H9 (cell line): Measurements from ENCODE around the gene PTAR1. TPM values are rescaled to one million over a fixed set of nuclear protein-coding genes. Genes with fewer than 3 reads are reported as not detected.

Experiments
- DNase-seq: peaks from one replicate; pipeline ENCODE4 v3.0.0-alpha.2; 2017
- H2AFZ ChIP-seq: one replicate; pipeline ENCODE4 v1.6.1; 2013; ENCODE audit warnings: mild to moderate bottlenecking, low read length, control low read depth, moderate library complexity
- H2AK5ac ChIP-seq: 2 replicates; pipeline ENCODE4 v1.6.1; 2013; ENCODE audit warnings: low read length, control low read depth, mixed read lengths; ENCODE audit not compliant: insufficient read length
- H2BK120ac ChIP-seq: one replicate; pipeline ENCODE4 v1.6.1; 2013; ENCODE audit warnings: low read depth, mild to moderate bottlenecking, low read length, control low read depth, inconsistent platforms; ENCODE audit not compliant: poor library complexity, severe bottlenecking
- H2BK12ac ChIP-seq: 2 replicates; pipeline ENCODE4 v1.6.1; 2013; ENCODE audit warnings: low read length, control low read depth, mixed read lengths, low read depth; ENCODE audit not compliant: insufficient read length
- H2BK15ac ChIP-seq: 2 replicates; pipeline ENCODE4 v1.6.1; 2013; ENCODE audit warnings: low read depth, low read length, control low read depth
- H2BK20ac ChIP-seq: one replicate; pipeline ENCODE4 v1.6.1; 2013; ENCODE audit warnings: low read depth, mild to moderate bottlenecking, low read length, control low read depth, inconsistent platforms; ENCODE audit not compliant: poor library complexity, severe bottlenecking
- H2BK5ac ChIP-seq: 2 replicates; pipeline ENCODE4 v1.6.1; 2013; ENCODE audit warnings: low read length, control low read depth, mixed read lengths; ENCODE audit not compliant: insufficient read length
- H3K14ac ChIP-seq: 2 replicates; pipeline ENCODE4 v1.6.1; 2013; ENCODE audit warnings: low read length, control low read depth; ENCODE audit not compliant: insufficient read depth
- H3K18ac ChIP-seq: 2 replicates; pipeline ENCODE4 v1.6.1; 2013; ENCODE audit warnings: low read depth, mild to moderate bottlenecking, mixed read lengths, low read length, control low read depth; ENCODE audit not compliant: insufficient read length
- H3K23ac ChIP-seq: 2 replicates; pipeline ENCODE4 v1.6.1; 2013; ENCODE audit warnings: low read length, control low read depth, mixed read lengths, low read depth; ENCODE audit not compliant: insufficient read length
- H3K23me2 ChIP-seq: 2 replicates; pipeline ENCODE4 v1.6.1; 2013; ENCODE audit warnings: low read depth, mild to moderate bottlenecking, mixed read lengths, low read length, control low read depth; ENCODE audit not compliant: insufficient read length, poor library complexity, severe bottlenecking
- H3K27ac ChIP-seq: 2 replicates; pipeline ENCODE4 v1.5.1; 2013; ENCODE audit warnings: low read length, control low read depth, mixed read lengths, low read depth; ENCODE audit not compliant: insufficient read length
- H3K27me3 ChIP-seq: 2 replicates; pipeline ENCODE4 v1.6.1; 2013; ENCODE audit warnings: low read length, control low read depth, inconsistent platforms; ENCODE audit not compliant: insufficient read depth
- H3K4ac ChIP-seq: 2 replicates; pipeline ENCODE4 v1.6.1; 2013; ENCODE audit warnings: low read depth, mild to moderate bottlenecking, control low read depth, inconsistent platforms, low read length, moderate library complexity
- H3K4me1 ChIP-seq: 2 replicates; pipeline ENCODE4 v1.6.1; 2013; ENCODE audit warnings: low read length, control low read depth, inconsistent platforms; ENCODE audit not compliant: insufficient read depth
- H3K4me2 ChIP-seq: 2 replicates; pipeline ENCODE4 v1.6.1; 2013; ENCODE audit warnings: low read length, control low read depth, mixed read lengths; ENCODE audit not compliant: insufficient read length, insufficient read depth
- H3K56ac ChIP-seq: 2 replicates; pipeline ENCODE4 v1.6.1; 2013; ENCODE audit warnings: low read depth, mild to moderate bottlenecking, mixed read lengths, low read length, control low read depth; ENCODE audit not compliant: insufficient read length
- H3K79me1 ChIP-seq: 2 replicates; pipeline ENCODE4 v1.6.1; 2013; ENCODE audit warnings: low read depth, mild to moderate bottlenecking, moderate library complexity, low read length, control low read depth, inconsistent platforms; ENCODE audit not compliant: insufficient read depth, poor library complexity, severe bottlenecking
- H3K79me2 ChIP-seq: 2 replicates; pipeline ENCODE4 v1.6.1; 2013; ENCODE audit warnings: low read length, control low read depth, inconsistent platforms; ENCODE audit not compliant: insufficient read depth
- H3K9ac ChIP-seq: 2 replicates; pipeline ENCODE4 v1.6.1; 2013; ENCODE audit warnings: low read length, control low read depth, mixed read lengths; ENCODE audit not compliant: insufficient read length; ENCODE audit errors: extremely low read depth
- H3K9me3 ChIP-seq: one replicate; pipeline ENCODE4 v1.6.1; 2013; ENCODE audit warnings: low read depth, low read length, inconsistent platforms; ENCODE audit not compliant: control insufficient read depth
- H3T11ph ChIP-seq: one replicate; pipeline ENCODE4 v1.6.1; 2013; ENCODE audit warnings: mild to moderate bottlenecking, low read length, control low read depth, inconsistent platforms
- H4K20me1 ChIP-seq: one replicate; pipeline ENCODE4 v1.6.1; 2013; ENCODE audit not compliant: control insufficient read depth, insufficient read length, insufficient read depth
- H4K5ac ChIP-seq: 2 replicates; pipeline ENCODE4 v1.6.1; 2013; ENCODE audit warnings: low read depth, mild to moderate bottlenecking, mixed read lengths, low read length, control low read depth; ENCODE audit not compliant: insufficient read length
- H4K8ac ChIP-seq: replicated peaks from 2 replicates; pipeline ENCODE4 v1.6.1; 2013; ENCODE audit warnings: low read length, control low read depth, mixed read lengths, low read depth; ENCODE audit not compliant: insufficient read length
- H4K91ac ChIP-seq: 2 replicates; pipeline ENCODE4 v1.6.1; 2013; ENCODE audit warnings: low read depth, mild to moderate bottlenecking, moderate library complexity, mixed read lengths, low read length, control low read depth; ENCODE audit not compliant: insufficient read length
- H3K27ac Mint-ChIP-seq, 3 experiments: 2 replicates in 2 of 3; 3 replicates in 1 of 3; pipeline ENCODE4 v1.8.0; 2020 to 2021; ENCODE audit warnings: mixed read lengths in 3 of 3, mild to moderate bottlenecking in 1 of 3, moderate library complexity in 1 of 3
- H3K27me3 Mint-ChIP-seq: 2 replicates; pipeline ENCODE4 v1.8.0; 2021; ENCODE audit warnings: low read depth, mild to moderate bottlenecking, moderate library complexity, mixed read lengths
- H3K36me3 Mint-ChIP-seq, 3 experiments: 2 replicates in 2 of 3; 3 replicates in 1 of 3; pipeline ENCODE4 v1.8.0; 2020 to 2021; ENCODE audit warnings: low read depth in 3 of 3, mixed read lengths in 3 of 3; ENCODE audit not compliant: insufficient read depth in 1 of 3
- H3K4me1 Mint-ChIP-seq, 2 experiments: 2 replicates each; pipeline ENCODE4 v1.8.0; 2020; ENCODE audit warnings: mixed read lengths in 2 of 2
- H3K4me3 Mint-ChIP-seq, 2 experiments: 2 replicates in 1 of 2; 3 replicates in 1 of 2; pipeline ENCODE4 v1.8.0; 2020 to 2021; ENCODE audit warnings: mild to moderate bottlenecking in 2 of 2, mixed read lengths in 2 of 2, moderate library complexity in 1 of 2
- H3K9me3 Mint-ChIP-seq, 2 experiments: 2 replicates in 1 of 2; 3 replicates in 1 of 2; pipeline ENCODE4 v1.8.0; 2020; ENCODE audit warnings: mild to moderate bottlenecking in 2 of 2, mixed read lengths in 2 of 2, moderate library complexity in 1 of 2
- CTCF ChIP-seq: fragments of 200-600 bp; sonication (generic); conservative IDR thresholded peaks from 3 replicates; pipeline ENCODE4 v1.8.0; 2021; ENCODE audit warnings: antibody characterized with exemption, mild to moderate bottlenecking
- WGBS: extraction: QIAGEN DNeasy Blood & Tissue Kit; methylation state at CpG from one replicate; pipeline ENCODE4 v1.1.7; 2013; ENCODE audit warnings: missing lambda C conversion rate, low lambda C conversion rate, mixed read lengths; ENCODE audit not compliant: insufficient read length; ENCODE audit errors: extremely low coverage; 5-methylcytosine and 5-hydroxymethylcytosine counted together
- total RNA-seq: library from RNA; stranded (reverse); gene quantifications from 2 replicates; pipeline ENCODE4 v1.2.1, GENCODE V29; 2021

The PTAR1 gene
- total RNA-seq, 1 experiment from 2014 or later: 117 TPM

DNA sequence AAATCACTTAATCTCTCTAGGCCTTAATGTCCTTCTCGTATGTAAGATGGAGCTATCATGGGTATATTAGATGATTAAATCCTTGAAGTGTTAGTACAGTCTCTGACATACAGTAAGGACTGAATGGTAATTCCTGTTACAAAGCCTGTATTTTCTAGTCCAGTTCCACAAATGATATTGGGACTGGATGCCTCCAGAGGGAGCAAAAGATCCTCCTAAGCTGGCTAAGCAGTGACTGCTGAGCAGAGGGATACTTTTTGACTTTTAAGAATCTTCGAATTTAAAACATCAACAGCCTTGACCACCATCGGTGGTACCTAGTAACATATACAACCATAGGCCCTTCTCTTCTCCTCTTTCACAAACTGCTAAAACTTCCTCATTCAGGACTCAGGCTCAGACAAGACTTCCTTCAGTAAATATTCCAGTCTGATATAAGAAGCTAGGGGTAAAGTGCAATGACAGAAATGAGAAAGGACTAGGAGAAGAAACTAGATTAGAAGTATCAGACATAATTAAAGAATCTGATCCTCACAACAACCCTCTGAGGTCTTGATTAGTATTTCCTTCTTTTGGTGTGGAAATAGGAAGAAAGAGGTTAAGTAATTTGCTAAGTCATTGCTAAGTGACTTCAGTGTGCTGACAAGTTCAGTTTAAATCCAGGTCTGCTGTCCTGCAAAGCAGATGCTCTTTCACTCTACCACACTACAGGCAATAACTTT, 13.9 kb downstream of the PTAR1 start:
- Histone ChIP-seq H3K27ac (peak overlapping the region; percentile 42), H3K4me2 (no peak overlapping the region), H3K14ac (no peak overlapping the region), H3K79me2 (peaks cover 30% of the 10 kb centered on the region), H2AFZ (no peak overlapping the region), H3K4me1 (peaks cover 5% of the 10 kb centered on the region), H3K4ac (no peak overlapping the region), H2BK20ac (no peak overlapping the region), H3K9me3 (no peaks in the 10 kb centered on the region), H3K27me3 (no peaks in the 10 kb centered on the region), H3K79me1 (peaks cover 4% of the 10 kb centered on the region), H2BK5ac (no peak overlapping the region), H2BK15ac (no peak overlapping the region), H3T11ph (no peak overlapping the region), H3K23ac (no peak overlapping the region), H3K18ac (no peak overlapping the region), H2BK120ac (no peak overlapping the region), H3K9ac (peak overlapping the region; percentile 9), H3K23me2 (no peaks in the 10 kb centered on the region), H4K91ac (no peak overlapping the region), H3K56ac (no peak overlapping the region), H2AK5ac (no peak overlapping the region), H4K5ac (no peak overlapping the region), H4K20me1 (no peaks in the 10 kb centered on the region), H4K8ac (no peak overlapping the region), H2BK12ac (no peak overlapping the region)
- peak; percentile 55; the same call in 2 of the 3 replicates for TF ChIP-seq CTCF
- no CpG with 5 or more reads among the region's 3 CpGs for WGBS
- Mint-ChIP-seq H3K4me3 (no peak overlapping the region), H3K4me1 (peaks cover 35 to 52% of the 10 kb centered on the region in 2 experiments), H3K27ac (peak overlapping the region in 2 of 3 experiments; percentile 27 to 79; a peak in 3 of 7 replicates), H3K27me3 (no peaks in the 10 kb centered on the region), H3K9me3 (no peaks in the 10 kb centered on the region), H3K36me3 (peaks cover 8 to 68% (median 63%) of the 10 kb centered on the region in 3 experiments; a peak in 5 of 7 replicates)
- no peak for DNase-seq
